Astrocyte (in vitro differentiated cells and primary cell): ENCODE results near the gene ZC3H11A. TPM values are rescaled to one million over a fixed set of nuclear protein-coding genes. Genes with fewer than 3 reads are reported as not detected.

Source experiments
- DNase-seq: peaks from one replicate; pipeline ENCODE4 v3.0.0-alpha.2; 2010; ENCODE audit warnings: low read depth
- FAIRE-seq: peaks from 2 replicates; lab custom pipeline; 2011; peaks lifted over from hg19 to GRCh38; lab: Jason Lieb, UNC
- H2AFZ ChIP-seq: 2 replicates; pipeline ENCODE4 v1.6.0; 2012; ENCODE audit warnings: low read depth, low read length, inconsistent platforms
- H3K27ac ChIP-seq: 2 replicates; pipeline ENCODE4 v1.5.1; 2011; ENCODE audit warnings: low read depth, low read length, inconsistent platforms
- H3K27me3 ChIP-seq: 2 replicates; pipeline ENCODE4 v1.6.0; 2011; ENCODE audit warnings: low read length, inconsistent platforms; ENCODE audit not compliant: insufficient read depth
- H3K36me3 ChIP-seq: 2 replicates; pipeline ENCODE4 v1.5.1; 2011; ENCODE audit warnings: low read length, inconsistent platforms; ENCODE audit not compliant: insufficient read depth
- H3K4me1 ChIP-seq: 2 replicates; pipeline ENCODE4 v1.5.1; 2011; ENCODE audit warnings: low read length, inconsistent platforms; ENCODE audit not compliant: insufficient read depth
- H3K4me2 ChIP-seq: 2 replicates; pipeline ENCODE4 v1.6.0; 2012; ENCODE audit warnings: low read length, inconsistent platforms
- H3K4me3 ChIP-seq: 2 replicates; pipeline ENCODE4 v1.5.1; 2011; ENCODE audit warnings: low read depth, mild to moderate bottlenecking, low read length, inconsistent platforms; ENCODE audit not compliant: insufficient read depth
- H3K79me2 ChIP-seq: 2 replicates; pipeline ENCODE4 v1.6.0; 2012; ENCODE audit warnings: mild to moderate bottlenecking, low read length, inconsistent platforms; ENCODE audit not compliant: insufficient read depth
- H3K9ac ChIP-seq: 2 replicates; pipeline ENCODE4 v1.6.0; 2012; ENCODE audit warnings: mild to moderate bottlenecking, low read length, inconsistent platforms
- H3K9me3 ChIP-seq: 2 replicates; pipeline ENCODE4 v1.5.1; 2012; ENCODE audit warnings: low read depth, mild to moderate bottlenecking, low read length, inconsistent platforms; ENCODE audit not compliant: insufficient read depth
- H4K20me1 ChIP-seq: 2 replicates; pipeline ENCODE4 v1.6.0; 2012; ENCODE audit warnings: low read length, inconsistent platforms; ENCODE audit not compliant: insufficient read depth
- H3K27ac Mint-ChIP-seq: one replicate; pipeline ENCODE4 v1.8.0; 2021; ENCODE audit warnings: mild to moderate bottlenecking, mixed read lengths; ENCODE audit not compliant: unreplicated experiment
- H3K27me3 Mint-ChIP-seq: one replicate; pipeline ENCODE4 v1.8.0; 2021; ENCODE audit warnings: low read depth, mixed read lengths; ENCODE audit not compliant: unreplicated experiment
- H3K36me3 Mint-ChIP-seq: one replicate; pipeline ENCODE4 v1.8.0; 2021; ENCODE audit warnings: low read depth, mixed read lengths; ENCODE audit not compliant: unreplicated experiment
- H3K4me1 Mint-ChIP-seq: one replicate; pipeline ENCODE4 v1.8.0; 2021; ENCODE audit warnings: low read depth, mixed read lengths; ENCODE audit not compliant: unreplicated experiment
- H3K4me3 Mint-ChIP-seq: one replicate; pipeline ENCODE4 v1.8.0; 2021; ENCODE audit warnings: mild to moderate bottlenecking, moderate library complexity, mixed read lengths; ENCODE audit not compliant: unreplicated experiment
- H3K9me3 Mint-ChIP-seq: one replicate; pipeline ENCODE4 v1.8.0; 2021; ENCODE audit warnings: mild to moderate bottlenecking, mixed read lengths; ENCODE audit not compliant: unreplicated experiment
- EZH2 ChIP-seq: IDR thresholded peaks from 2 replicates; pipeline ENCODE4 v1.6.1; 2012; ENCODE audit warnings: mild to moderate bottlenecking, low read length, inconsistent platforms; ENCODE audit not compliant: insufficient read depth
- total RNA-seq: library from RNA; stranded (reverse); gene quantifications from 2 replicates; pipeline ENCODE4 v1.2.1, GENCODE V29; 2021
- TF ChIP-seq, protein P1 (sequence below): IDR thresholded peaks from 2 replicates; pipeline ENCODE4 v1.5.1; 2011; ENCODE audit warnings: low read depth, mild to moderate bottlenecking, inconsistent platforms, low read length, moderate library complexity; ENCODE audit not compliant: insufficient read depth

Gene ZC3H11A
- total RNA-seq, 1 donor from 2014 or later: 87.4 TPM

GRCh38 chr1:203769505-203770343 is 25.7 kb upstream of the ZC3H11A start:
- Histone ChIP-seq H3K36me3 (no peaks in the 10 kb centered on the region), H4K20me1 (no peaks in the 10 kb centered on the region), H3K9ac (no peak overlapping the region), H3K27ac (no peak overlapping the region), H3K4me1 (no peaks in the 10 kb centered on the region), H3K79me2 (no peaks in the 10 kb centered on the region), H2AFZ (peak overlapping the region; percentile 78), H3K9me3 (no peaks in the 10 kb centered on the region), H3K4me2 (peak overlapping the region; percentile 69), H3K4me3 (no peak overlapping the region), H3K27me3 (peaks cover 7% of the 10 kb centered on the region)
- Mint-ChIP-seq H3K9me3 (no peaks in the 10 kb centered on the region), H3K4me1 (no peaks in the 10 kb centered on the region), H3K4me3 (no peak overlapping the region), H3K36me3 (peaks cover 3% of the 10 kb centered on the region), H3K27me3 (peaks cover 16% of the 10 kb centered on the region), H3K27ac (no peak overlapping the region)
- DNase-seq (peak; percentile 90), FAIRE-seq (no peak)
- TF ChIP-seq EZH2: no peak

DNA sequence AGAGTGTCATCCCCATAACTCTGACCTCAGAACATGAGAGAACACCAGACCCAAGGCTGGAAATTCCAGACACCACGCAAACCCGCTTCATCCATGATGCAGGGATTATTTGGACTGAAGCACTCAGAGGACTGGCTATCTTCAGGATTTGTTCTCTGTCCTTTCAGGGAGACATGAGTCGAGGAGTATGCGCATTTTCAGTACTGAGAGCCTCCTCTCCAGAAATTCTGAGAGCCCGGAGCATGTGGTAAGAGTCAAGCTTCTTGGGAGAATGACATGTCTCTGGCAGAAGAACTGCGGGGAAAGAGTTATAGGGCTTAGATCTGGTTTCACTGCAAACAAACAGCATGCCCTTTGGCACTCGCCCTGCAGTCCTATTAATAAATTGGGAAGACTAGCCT is 23.5 kb upstream of the ZC3H11A start:
- no peak overlapping the region for H3K27ac ChIP-seq
- no peak overlapping the region for H3K4me3 Mint-ChIP-seq
- H3K9ac ChIP-seq: no peak overlapping the region

DNA sequence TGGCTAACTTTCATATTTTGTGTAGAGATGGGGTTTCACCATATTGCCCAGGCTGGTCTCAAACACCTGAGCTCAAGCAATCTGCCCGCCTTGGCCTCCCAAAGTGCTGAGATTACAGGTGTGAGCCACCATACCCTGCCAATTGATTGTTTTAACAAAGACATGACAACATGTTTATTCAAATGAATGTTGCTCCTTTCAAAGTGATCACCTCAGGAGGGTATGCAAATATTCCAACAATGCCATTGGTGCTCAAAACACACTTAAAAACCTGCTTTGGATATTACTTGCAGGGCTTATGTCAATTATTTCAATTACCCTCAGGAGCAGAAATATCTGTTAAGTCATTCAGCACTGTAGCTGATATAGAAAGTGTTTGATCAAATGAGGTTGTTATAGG is 22.6 kb upstream of the ZC3H11A start:
- H4K20me1 ChIP-seq: no peaks in the 10 kb centered on the region
- H3K27ac ChIP-seq: no peak overlapping the region
- H3K79me2 ChIP-seq: no peaks in the 10 kb centered on the region
- no peak overlapping the region for H3K4me3 Mint-ChIP-seq
- H3K27ac Mint-ChIP-seq: no peak overlapping the region
- H3K27me3 Mint-ChIP-seq: peaks cover 16% of the 10 kb centered on the region
- H3K27me3 ChIP-seq: peaks cover 7% of the 10 kb centered on the region
- no peak overlapping the region for H3K9ac ChIP-seq
- DNase-seq (no peak), FAIRE-seq (no peak)
- peaks cover 3% of the 10 kb centered on the region for H3K36me3 Mint-ChIP-seq
- no peak overlapping the region for H3K4me3 ChIP-seq
- H3K9me3 Mint-ChIP-seq: no peaks in the 10 kb centered on the region
- H3K36me3 ChIP-seq: no peaks in the 10 kb centered on the region
- no peak overlapping the region for H2AFZ ChIP-seq
- H3K4me1 ChIP-seq: no peaks in the 10 kb centered on the region
- H3K9me3 ChIP-seq: no peaks in the 10 kb centered on the region
- H3K4me1 Mint-ChIP-seq: no peaks in the 10 kb centered on the region
- H3K4me2 ChIP-seq: no peak overlapping the region
- TF ChIP-seq, protein P1, sequence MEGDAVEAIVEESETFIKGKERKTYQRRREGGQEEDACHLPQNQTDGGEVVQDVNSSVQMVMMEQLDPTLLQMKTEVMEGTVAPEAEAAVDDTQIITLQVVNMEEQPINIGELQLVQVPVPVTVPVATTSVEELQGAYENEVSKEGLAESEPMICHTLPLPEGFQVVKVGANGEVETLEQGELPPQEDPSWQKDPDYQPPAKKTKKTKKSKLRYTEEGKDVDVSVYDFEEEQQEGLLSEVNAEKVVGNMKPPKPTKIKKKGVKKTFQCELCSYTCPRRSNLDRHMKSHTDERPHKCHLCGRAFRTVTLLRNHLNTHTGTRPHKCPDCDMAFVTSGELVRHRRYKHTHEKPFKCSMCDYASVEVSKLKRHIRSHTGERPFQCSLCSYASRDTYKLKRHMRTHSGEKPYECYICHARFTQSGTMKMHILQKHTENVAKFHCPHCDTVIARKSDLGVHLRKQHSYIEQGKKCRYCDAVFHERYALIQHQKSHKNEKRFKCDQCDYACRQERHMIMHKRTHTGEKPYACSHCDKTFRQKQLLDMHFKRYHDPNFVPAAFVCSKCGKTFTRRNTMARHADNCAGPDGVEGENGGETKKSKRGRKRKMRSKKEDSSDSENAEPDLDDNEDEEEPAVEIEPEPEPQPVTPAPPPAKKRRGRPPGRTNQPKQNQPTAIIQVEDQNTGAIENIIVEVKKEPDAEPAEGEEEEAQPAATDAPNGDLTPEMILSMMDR: no peak
- no peak for TF ChIP-seq EZH2

More for the DNA sequence above, 23.5 kb upstream of the ZC3H11A start:
- Histone ChIP-seq H2AFZ (no peak overlapping the region), H3K79me2 (no peaks in the 10 kb centered on the region), H3K9me3 (no peaks in the 10 kb centered on the region), H3K4me3 (no peak overlapping the region), H3K4me1 (no peaks in the 10 kb centered on the region), H3K27me3 (peaks cover 7% of the 10 kb centered on the region), H3K4me2 (no peak overlapping the region), H3K36me3 (no peaks in the 10 kb centered on the region), H4K20me1 (no peaks in the 10 kb centered on the region)
- DNase-seq: no peak
- peaks cover 16% of the 10 kb centered on the region for H3K27me3 Mint-ChIP-seq
- peaks cover 3% of the 10 kb centered on the region for H3K36me3 Mint-ChIP-seq
- H3K9me3 Mint-ChIP-seq: no peaks in the 10 kb centered on the region
- no peaks in the 10 kb centered on the region for H3K4me1 Mint-ChIP-seq
- TF ChIP-seq, protein P1: no peak
- no peak for TF ChIP-seq EZH2
- H3K27ac Mint-ChIP-seq: no peak overlapping the region
- no peak for FAIRE-seq
